AG10803 (cell line): ENCODE data around the gene NPNT.
A peak's percentile ranks its signal among the peaks of the same experiment; 100 is the strongest.

Experiments
- DNase-seq: peaks from one replicate; pipeline ENCODE4 v3.0.0; 2010; ENCODE audit warnings: low read depth
- H3K4me3 ChIP-seq: 2 replicates; pipeline ENCODE4 v1.5.1; 2011; ENCODE audit warnings: mild to moderate bottlenecking, low read length, control low read depth
- TF ChIP-seq, protein P1 (sequence below): conservative IDR thresholded peaks from 2 replicates; pipeline ENCODE4 v1.5.1; 2011; ENCODE audit warnings: mild to moderate bottlenecking, low read length, control low read depth, inconsistent platforms

NPNT gene

DNA sequence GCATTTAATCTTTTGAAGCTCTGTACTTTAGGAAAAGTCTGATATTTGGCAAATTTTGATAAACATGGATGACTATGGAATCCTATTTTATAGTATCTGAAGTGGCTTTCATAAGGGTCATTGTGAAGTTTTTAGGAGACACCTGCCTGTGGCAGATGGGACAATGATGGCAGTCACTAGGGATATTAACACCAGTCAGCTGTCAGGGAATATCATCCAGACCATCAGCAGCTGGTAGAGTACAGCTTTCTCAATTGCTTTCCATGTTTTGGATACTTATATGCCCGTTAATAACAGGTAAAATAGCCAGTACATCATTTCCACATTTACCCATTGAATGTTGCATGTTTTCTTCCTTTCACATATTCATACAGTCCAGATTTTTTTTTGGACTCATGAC lies 39.1 kb downstream of the NPNT start:
- DNase-seq, result no peak

DNA sequence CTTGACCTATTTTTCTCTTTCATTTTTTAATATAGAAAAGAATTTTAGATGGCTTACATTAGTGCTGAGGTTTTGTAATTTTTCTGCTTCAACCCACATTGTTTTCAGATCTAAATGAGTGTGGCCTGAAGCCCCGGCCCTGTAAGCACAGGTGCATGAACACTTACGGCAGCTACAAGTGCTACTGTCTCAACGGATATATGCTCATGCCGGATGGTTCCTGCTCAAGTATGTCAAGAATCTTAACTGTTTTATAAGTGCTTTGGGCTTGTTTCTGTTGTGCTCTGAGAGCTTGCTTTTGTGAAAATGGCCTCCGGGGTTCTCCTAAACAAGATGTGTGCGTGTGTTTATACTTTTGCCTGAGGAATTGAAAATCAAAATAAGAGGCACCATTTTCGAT lies 41.6 kb downstream of the NPNT start:
- TF ChIP-seq, protein P1, sequence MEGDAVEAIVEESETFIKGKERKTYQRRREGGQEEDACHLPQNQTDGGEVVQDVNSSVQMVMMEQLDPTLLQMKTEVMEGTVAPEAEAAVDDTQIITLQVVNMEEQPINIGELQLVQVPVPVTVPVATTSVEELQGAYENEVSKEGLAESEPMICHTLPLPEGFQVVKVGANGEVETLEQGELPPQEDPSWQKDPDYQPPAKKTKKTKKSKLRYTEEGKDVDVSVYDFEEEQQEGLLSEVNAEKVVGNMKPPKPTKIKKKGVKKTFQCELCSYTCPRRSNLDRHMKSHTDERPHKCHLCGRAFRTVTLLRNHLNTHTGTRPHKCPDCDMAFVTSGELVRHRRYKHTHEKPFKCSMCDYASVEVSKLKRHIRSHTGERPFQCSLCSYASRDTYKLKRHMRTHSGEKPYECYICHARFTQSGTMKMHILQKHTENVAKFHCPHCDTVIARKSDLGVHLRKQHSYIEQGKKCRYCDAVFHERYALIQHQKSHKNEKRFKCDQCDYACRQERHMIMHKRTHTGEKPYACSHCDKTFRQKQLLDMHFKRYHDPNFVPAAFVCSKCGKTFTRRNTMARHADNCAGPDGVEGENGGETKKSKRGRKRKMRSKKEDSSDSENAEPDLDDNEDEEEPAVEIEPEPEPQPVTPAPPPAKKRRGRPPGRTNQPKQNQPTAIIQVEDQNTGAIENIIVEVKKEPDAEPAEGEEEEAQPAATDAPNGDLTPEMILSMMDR, result no peak
- no peak overlapping the region for H3K4me3 ChIP-seq
- DNase-seq, result no peak

More for the DNA sequence above, 39.1 kb downstream of the NPNT start:
- no peak overlapping the region for H3K4me3 ChIP-seq
- TF ChIP-seq, protein P1, result no peak

DNA sequence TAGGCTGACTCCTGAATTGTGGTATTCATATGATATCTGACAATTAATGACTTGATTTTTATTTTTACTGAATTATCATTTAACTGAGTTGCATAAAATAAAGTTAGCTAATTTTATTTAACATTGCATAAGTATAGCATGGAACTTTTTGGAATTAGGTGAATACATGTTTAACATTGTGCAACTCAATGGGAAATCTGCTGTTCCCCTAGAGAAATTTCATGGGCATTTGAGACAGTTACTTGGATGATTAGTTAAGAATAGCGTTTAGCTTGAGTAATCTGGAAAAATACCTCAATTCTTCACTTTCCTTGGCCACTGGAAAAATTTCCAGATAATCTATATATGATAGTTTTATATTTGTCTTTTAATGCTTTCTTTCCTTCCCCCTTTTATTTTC lies 42.5 kb downstream of the NPNT start:
- TF ChIP-seq, protein P1, result no peak
- DNase-seq, result peak; percentile 35

DNA sequence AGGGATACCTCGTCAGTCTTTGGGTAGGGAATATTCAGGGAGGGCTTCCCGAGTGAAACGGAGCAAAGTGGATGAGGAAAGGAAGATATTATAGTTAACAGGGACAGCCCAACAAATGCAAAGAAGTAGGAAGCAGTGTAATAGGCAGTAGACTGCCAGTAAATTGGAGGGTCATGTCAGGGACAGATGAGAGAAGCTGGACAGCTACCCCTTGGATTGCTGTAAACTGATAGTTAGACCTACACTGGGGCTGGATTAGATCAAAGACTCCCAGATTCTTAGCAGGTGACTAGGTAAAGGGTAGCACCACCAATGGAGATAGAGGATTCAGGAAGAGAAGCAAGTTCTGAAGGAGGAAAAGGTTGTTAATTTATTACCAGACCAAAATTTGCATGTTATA lies 48.0 kb downstream of the NPNT start:
- H3K4me3 ChIP-seq, result no peak overlapping the region
- DNase-seq, result no peak
- TF ChIP-seq, protein P1, result no peak

More for the DNA sequence above, 42.5 kb downstream of the NPNT start:
- no peak overlapping the region for H3K4me3 ChIP-seq

DNA sequence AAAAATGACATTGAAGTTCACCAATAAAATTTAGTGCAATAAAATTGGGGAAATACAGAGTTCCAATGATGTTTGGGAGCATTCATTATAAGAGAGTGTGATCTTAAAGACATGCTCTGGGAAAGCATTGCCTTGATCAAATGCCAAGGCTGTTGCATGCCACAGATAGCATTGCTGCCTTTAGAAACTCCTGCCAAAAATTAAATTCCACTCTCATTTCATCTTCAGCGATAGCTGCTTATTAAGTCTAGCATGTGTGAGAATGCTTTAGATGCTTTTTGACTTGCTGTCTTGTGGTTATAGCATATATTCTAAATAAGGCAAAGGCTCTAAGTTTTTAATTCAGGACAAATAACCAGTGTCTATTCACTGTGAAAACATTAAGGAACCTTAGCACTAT lies 49.3 kb downstream of the NPNT start:
- peak; percentile 97 for DNase-seq
- TF ChIP-seq, protein P1, result no peak

DNA sequence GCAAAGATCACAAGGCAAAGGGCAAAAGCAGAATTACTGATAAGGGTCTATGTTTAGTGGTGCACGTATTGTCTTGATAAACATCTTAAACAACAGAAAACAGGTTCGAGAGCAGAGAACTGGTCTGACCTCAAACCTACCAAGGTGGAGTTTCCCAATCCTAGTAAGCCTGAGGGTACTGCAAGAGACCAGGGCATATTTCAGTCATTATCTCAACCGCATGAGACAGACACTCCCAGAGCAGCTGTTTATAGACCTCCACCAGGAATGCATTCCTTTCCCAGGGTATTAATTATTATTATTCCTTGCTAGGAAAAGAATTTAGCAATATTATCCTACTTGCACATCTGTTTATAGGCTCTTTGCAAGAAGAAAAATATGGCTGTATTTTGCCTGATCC lies 51.5 kb downstream of the NPNT start:
- no peak for DNase-seq
- H3K4me3 ChIP-seq, result no peak overlapping the region
- TF ChIP-seq, protein P1, result no peak

More for the DNA sequence above, 49.3 kb downstream of the NPNT start:
- H3K4me3 ChIP-seq, result no peak overlapping the region

DNA sequence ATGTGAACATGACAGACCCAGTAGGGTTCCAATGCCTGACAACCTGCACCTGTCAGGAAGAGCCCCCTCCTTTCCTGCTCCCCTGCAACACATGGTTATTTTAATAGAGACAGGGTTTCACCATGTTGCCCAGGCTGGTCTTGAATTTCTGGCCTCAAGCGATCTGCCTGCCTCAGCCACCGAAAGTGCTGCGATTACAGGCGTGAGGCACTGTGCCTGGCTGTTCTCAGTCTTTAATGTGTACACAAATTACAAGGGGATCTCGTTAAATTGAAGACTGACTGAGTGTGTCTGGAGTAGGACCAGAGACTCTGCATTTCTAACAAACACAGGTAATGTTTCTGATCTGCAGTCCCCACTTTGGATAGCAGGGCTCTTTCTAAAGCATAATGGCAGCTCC lies 55.4 kb downstream of the NPNT start:
- H3K4me3 ChIP-seq, result no peak overlapping the region
- TF ChIP-seq, protein P1, result no peak
- no peak for DNase-seq
